GM12872 (cell line): ENCODE data around the gene DLG1.

Experiments used
- CTCF ChIP-seq: IDR thresholded peaks from 3 replicates; pipeline ENCODE4 v1.5.1; 2011; ENCODE audit warnings: low read depth, mild to moderate bottlenecking, low read length, moderate library complexity; ENCODE audit not compliant: insufficient read depth

Gene DLG1

GRCh38 chr3:197007296-197007940 lies 291.0 kb downstream of the DLG1 start:
- no peak for TF ChIP-seq CTCF

GRCh38 chr3:197006860-197007259 lies 291.6 kb downstream of the DLG1 start:
- no peak for TF ChIP-seq CTCF

GRCh38 chr3:197006446-197006845 lies 292.0 kb downstream of the DLG1 start:
- no peak for TF ChIP-seq CTCF

GRCh38 chr3:197003461-197004385 lies 294.7 kb downstream of the DLG1 start:
- no peak for TF ChIP-seq CTCF

- peak; percentile 61; the same call in 1 of the 3 replicates for TF ChIP-seq CTCF
Measured at GRCh38 chr3:197002701-197003454, 295.5 kb downstream of the DLG1 start.

- no peak for TF ChIP-seq CTCF
Measured at GRCh38 chr3:197001972-197002700, 296.3 kb downstream of the DLG1 start.
